Mesothelial cell of epicardium (in vitro differentiated cells): ENCODE results near the gene COL5A1. TPM values are rescaled to one million over a fixed set of nuclear protein-coding genes. Genes with fewer than 3 reads are reported as not detected.

Source experiments
- DNase-seq, 2 experiments: peaks; one replicate each; pipeline ENCODE4 v3.0.0; 2021; ENCODE audit warnings: low spot score in 2 of 2; ENCODE audit not compliant: unreplicated experiment in 2 of 2
- H3K27ac Mint-ChIP-seq: 2 replicates; pipeline ENCODE4 v1.8.0; 2021; ENCODE audit warnings: mixed read lengths
- H3K27me3 Mint-ChIP-seq: 2 replicates; pipeline ENCODE4 v1.8.0; 2021; ENCODE audit warnings: low read depth, mixed read lengths
- H3K36me3 Mint-ChIP-seq: 2 replicates; pipeline ENCODE4 v1.8.0; 2021; ENCODE audit warnings: mixed read lengths
- H3K4me1 Mint-ChIP-seq: 2 replicates; pipeline ENCODE4 v1.8.0; 2021; ENCODE audit warnings: mixed read lengths
- H3K4me3 Mint-ChIP-seq: 2 replicates; pipeline ENCODE4 v1.8.0; 2021; ENCODE audit warnings: mild to moderate bottlenecking, moderate library complexity, mixed read lengths
- H3K9me3 Mint-ChIP-seq: 2 replicates; pipeline ENCODE4 v1.8.0; 2021; ENCODE audit warnings: mixed read lengths
- total RNA-seq: library from RNA; stranded (reverse); gene quantifications from 3 replicates; pipeline ENCODE4 v1.2.1, GENCODE V29; 2021
- TF ChIP-seq, protein P1 (sequence below): fragments of 200-600 bp; sonication (generic); IDR thresholded peaks from one replicate; pipeline ENCODE4 v1.5.0; 2021; ENCODE audit warnings: antibody characterized with exemption; ENCODE audit not compliant: unreplicated experiment

COL5A1 gene
- total RNA-seq, 1 donor from 2014 or later, result 605 TPM

DNA sequence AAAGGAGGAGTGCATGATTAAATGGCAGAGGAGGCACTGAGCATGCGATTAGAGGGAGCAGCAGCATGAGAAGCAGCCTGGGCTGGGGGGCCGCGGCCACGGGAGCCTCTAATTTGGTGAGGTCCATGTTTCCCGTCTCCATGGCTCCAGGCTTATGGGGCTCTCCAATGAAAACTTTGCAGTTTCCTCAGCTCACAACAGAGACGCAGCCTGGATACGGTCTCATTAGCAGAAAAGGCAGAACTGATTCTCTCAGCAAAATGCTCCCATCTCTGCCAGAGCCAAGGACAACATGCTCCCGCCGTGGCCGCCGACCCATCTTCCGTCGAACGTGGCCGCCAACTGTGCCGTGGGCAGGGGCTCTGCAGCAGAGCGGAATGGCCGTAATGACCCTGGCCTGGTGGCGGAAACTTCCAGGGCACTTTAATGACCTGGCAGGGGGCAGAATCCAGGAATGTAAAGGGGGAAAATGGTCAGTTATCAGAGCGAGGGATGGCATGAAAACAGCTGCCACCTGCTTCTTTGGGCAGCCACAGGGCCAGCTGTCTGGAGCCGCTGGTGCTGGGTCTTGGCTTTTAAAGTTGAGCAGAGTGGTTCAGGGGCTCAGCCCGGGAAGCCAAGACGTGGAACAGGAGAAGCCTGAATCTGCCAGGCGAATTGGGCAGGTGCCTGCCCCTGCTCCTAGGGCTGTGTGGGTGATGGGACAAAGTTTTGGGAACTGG is 76.5 kb downstream of the COL5A1 start:
- Mint-ChIP-seq H3K27ac (no peak overlapping the region), H3K9me3 (peaks cover 11% of the 10 kb centered on the region), H3K4me1 (peaks cover 4% of the 10 kb centered on the region), H3K36me3 (peaks cover 31% of the 10 kb centered on the region), H3K4me3 (no peak overlapping the region), H3K27me3 (no peaks in the 10 kb centered on the region)
- TF ChIP-seq, protein P1, sequence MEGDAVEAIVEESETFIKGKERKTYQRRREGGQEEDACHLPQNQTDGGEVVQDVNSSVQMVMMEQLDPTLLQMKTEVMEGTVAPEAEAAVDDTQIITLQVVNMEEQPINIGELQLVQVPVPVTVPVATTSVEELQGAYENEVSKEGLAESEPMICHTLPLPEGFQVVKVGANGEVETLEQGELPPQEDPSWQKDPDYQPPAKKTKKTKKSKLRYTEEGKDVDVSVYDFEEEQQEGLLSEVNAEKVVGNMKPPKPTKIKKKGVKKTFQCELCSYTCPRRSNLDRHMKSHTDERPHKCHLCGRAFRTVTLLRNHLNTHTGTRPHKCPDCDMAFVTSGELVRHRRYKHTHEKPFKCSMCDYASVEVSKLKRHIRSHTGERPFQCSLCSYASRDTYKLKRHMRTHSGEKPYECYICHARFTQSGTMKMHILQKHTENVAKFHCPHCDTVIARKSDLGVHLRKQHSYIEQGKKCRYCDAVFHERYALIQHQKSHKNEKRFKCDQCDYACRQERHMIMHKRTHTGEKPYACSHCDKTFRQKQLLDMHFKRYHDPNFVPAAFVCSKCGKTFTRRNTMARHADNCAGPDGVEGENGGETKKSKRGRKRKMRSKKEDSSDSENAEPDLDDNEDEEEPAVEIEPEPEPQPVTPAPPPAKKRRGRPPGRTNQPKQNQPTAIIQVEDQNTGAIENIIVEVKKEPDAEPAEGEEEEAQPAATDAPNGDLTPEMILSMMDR, result no peak
- no peak for DNase-seq

DNA sequence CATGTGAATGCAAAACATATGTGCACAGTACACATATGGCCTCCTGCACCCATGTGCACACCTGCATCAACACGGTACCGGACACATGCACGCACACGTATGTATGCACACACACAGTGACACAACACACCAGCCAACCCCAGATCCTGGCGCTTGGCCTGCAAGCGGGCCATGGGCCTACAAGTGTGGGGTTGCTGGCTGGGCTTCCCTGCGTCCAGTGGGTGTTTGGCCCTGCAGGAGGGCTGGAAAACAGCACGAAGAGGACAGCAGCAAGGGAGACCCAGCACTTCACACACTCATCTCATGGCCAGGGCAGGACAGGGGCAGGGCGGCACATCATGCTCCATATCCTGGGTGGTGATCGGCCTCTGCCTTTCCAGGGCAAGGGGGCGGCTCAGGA is 77.7 kb downstream of the COL5A1 start:
- TF ChIP-seq, protein P1, result no peak
- H3K27me3 Mint-ChIP-seq, result no peaks in the 10 kb centered on the region
- DNase-seq, result no peak
- peaks cover 4% of the 10 kb centered on the region for H3K4me1 Mint-ChIP-seq
- H3K9me3 Mint-ChIP-seq, result peaks cover under 1% of the 10 kb centered on the region
- no peak overlapping the region for H3K27ac Mint-ChIP-seq
- no peak overlapping the region for H3K4me3 Mint-ChIP-seq
- peaks cover 18% of the 10 kb centered on the region for H3K36me3 Mint-ChIP-seq

DNA sequence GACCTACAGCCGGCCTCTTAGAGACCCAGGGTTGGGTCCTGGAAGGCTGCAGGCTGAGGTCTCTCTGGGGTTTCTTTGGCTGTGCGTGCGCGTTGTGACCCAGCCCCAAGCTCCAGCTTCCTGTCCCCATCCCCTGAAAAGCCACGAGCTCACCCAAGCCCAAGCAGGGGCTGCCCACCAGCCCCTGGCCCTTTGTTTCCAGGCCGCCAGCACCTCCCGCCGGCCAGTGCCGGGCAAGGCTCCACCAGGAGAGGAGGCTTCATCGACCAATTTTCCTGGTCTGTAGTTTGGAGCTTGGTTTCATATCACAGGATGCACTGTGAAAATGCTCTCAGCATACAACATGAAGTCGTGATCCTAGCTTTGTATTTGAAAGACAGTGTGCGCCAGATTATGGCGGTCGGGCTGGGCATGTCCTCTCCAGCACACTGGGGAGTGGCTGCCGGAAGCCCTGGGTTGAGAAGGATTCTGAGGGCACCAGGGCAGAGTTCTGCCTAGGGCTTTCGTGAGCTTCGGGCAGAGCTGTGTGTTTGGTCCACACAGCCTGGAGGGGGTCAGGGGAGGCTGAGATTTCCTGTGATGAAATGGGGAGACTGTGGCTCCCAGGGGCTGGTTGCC is 78.6 kb downstream of the COL5A1 start:
- Mint-ChIP-seq H3K27ac (peak overlapping the region; percentile 12), H3K36me3 (peaks cover 10% of the 10 kb centered on the region), H3K4me1 (peaks cover 4% of the 10 kb centered on the region), H3K4me3 (no peak overlapping the region), H3K27me3 (no peaks in the 10 kb centered on the region), H3K9me3 (no peaks in the 10 kb centered on the region)
- no peak for DNase-seq
- TF ChIP-seq, protein P1, result no peak

DNA sequence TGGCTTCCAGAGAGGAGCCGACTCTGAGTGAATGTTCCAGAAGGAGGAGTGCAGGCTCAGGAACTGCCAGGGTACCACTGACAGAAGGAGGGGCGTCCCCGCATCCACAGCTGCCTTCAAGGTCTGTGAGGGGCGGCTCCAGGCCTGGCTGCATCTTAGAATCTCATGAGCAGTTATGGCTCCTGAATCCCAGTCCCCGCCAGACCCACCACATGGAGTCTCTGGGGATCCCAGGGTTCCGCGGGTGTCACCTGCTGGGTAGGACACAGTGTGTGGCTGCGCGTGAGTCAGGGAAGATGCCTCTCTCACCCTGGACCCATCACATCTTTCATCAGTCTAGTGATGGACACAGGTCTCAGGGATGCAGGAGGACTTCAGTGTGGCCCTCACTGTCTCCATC is 79.2 kb downstream of the COL5A1 start:
- Mint-ChIP-seq H3K27ac (no peak overlapping the region), H3K27me3 (no peaks in the 10 kb centered on the region), H3K36me3 (peaks cover 5% of the 10 kb centered on the region), H3K4me3 (no peak overlapping the region), H3K9me3 (no peaks in the 10 kb centered on the region), H3K4me1 (peaks cover 4% of the 10 kb centered on the region)
- TF ChIP-seq, protein P1, result no peak
- DNase-seq, result no peak

DNA sequence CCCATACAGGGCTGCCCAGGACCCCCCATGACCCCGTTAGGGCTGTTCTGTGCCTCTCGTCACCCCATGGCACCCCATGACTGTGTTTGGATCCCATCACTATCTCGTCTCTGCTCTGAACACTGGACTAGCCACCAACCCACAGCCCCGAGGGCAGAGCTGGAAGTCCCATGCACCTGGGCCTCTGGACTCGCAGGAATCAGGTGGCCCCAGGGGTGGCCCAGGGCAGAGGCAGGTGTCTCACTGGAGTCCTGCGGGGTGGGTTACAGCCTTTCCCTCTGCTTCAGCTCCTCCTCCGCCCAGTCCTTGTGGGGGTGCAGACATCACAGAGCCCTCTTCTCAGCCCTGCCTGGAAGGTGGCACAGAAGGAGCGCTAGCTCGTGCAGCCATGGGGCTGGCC is 79.7 kb downstream of the COL5A1 start:
- Mint-ChIP-seq H3K4me1 (peaks cover 4% of the 10 kb centered on the region), H3K4me3 (no peak overlapping the region), H3K27me3 (no peaks in the 10 kb centered on the region), H3K27ac (no peak overlapping the region), H3K36me3 (no peaks in the 10 kb centered on the region), H3K9me3 (no peaks in the 10 kb centered on the region)
- no peak for DNase-seq
- TF ChIP-seq, protein P1, result no peak
